B cell (primary cell): ENCODE data around the gene TXNDC5. TPM values are rescaled to one million over a fixed set of nuclear protein-coding genes. Genes with fewer than 3 reads are reported as not detected.

Experiments
- ATAC-seq: fragments of 200-7000 bp; cut with Tn5 transposase; one replicate; pipeline ENCODE4 v1.10.0; 2021; ENCODE audit warnings: low read depth, mild to moderate bottlenecking, moderate number of reproducible peaks, moderate library complexity
- CTCF ChIA-PET: fragments of 350-600 bp; sonication (Branson Sonifier 250); formaldehyde crosslinking; loops from one replicate; lab custom pipeline; 2021; ENCODE audit warnings: antibody characterized with exemption, inconsistent platforms; lab: Charles Lee
- POLR2A ChIA-PET: fragments of 350-600 bp; sonication (Branson Sonifier 250); formaldehyde crosslinking; loops from one replicate; lab custom pipeline; 2021; ENCODE audit warnings: antibody characterized with exemption; lab: Charles Lee
- DNase-seq: peaks from one replicate; pipeline ENCODE4 v3.0.0; 2013
- H2AFZ ChIP-seq: 2 replicates; pipeline ENCODE4 v1.6.1; 2012; ENCODE audit warnings: mild to moderate bottlenecking, low read depth, low read length; ENCODE audit not compliant: insufficient read depth, poor library complexity, severe bottlenecking
- H3K27ac ChIP-seq, 2 donors: 1 replicate in 1 of 2; 2 replicates in 1 of 2; pipeline ENCODE4 v1.5.1; 2012 to 2013; ENCODE audit warnings: low read length in 2 of 2, mild to moderate bottlenecking in 2 of 2, moderate library complexity in 1 of 2
- H3K27me3 ChIP-seq, 4 experiments: fragments of 200-600 bp in 1 of 4; sonication (generic) in 1 of 4; replicated peaks in 1 of 4; 1 replicate in 2 of 4; 2 replicates in 2 of 4; pipeline versions ENCODE4 v1.6.1 to v1.7.0; 2013 to 2016; ENCODE audit warnings: low read length in 3 of 4, mild to moderate bottlenecking in 2 of 4, mixed read lengths in 1 of 4, moderate library complexity in 1 of 4; ENCODE audit not compliant: insufficient read depth in 4 of 4, control insufficient read depth in 3 of 4; ENCODE audit errors: control extremely low read depth in 1 of 4
- H3K36me3 ChIP-seq, 2 experiments: replicated peaks in 1 of 2; 1 replicate in 1 of 2; 2 replicates in 1 of 2; pipeline versions ENCODE4 v1.6.1 to v1.7.1; 2013; ENCODE audit warnings: low read length in 1 of 2; ENCODE audit not compliant: insufficient read depth in 2 of 2, control insufficient read depth in 1 of 2; ENCODE audit errors: control extremely low read depth in 1 of 2, extremely low read depth in 1 of 2
- H3K4me1 ChIP-seq, 2 donors: fragments of 200-600 bp in 1 of 2; sonication (generic) in 1 of 2; 1 replicate in 1 of 2; 2 replicates in 1 of 2; pipeline versions ENCODE4 v1.5.1 to v1.6.1; 2013 to 2017; ENCODE audit warnings: low read length in 2 of 2; ENCODE audit not compliant: control insufficient read depth in 2 of 2, insufficient read depth in 2 of 2
- H3K4me2 ChIP-seq: replicated peaks from 2 replicates; pipeline ENCODE3; 2012; ENCODE audit warnings: mild to moderate bottlenecking, low read depth, low read length; ENCODE audit not compliant: poor library complexity, severe bottlenecking
- H3K4me3 ChIP-seq, 5 experiments: fragments of 200-600 bp in 1 of 5; sonication (generic) in 1 of 5; 1 replicate in 3 of 5; 2 replicates in 2 of 5; pipeline versions ENCODE4 v1.5.1 to v1.7.0; 2011 to 2016; ENCODE audit warnings: low read length in 4 of 5, mild to moderate bottlenecking in 4 of 5, low read depth in 2 of 5, control low read depth in 1 of 5, moderate library complexity in 1 of 5; ENCODE audit not compliant: insufficient read depth in 1 of 5; ENCODE audit errors: control extremely low read depth in 1 of 5, extremely low read depth in 1 of 5
- H3K79me2 ChIP-seq: fragments of 200-600 bp; sonication (generic); one replicate; pipeline ENCODE4 v1.6.0; 2016; ENCODE audit warnings: low read length; ENCODE audit not compliant: control insufficient read depth, insufficient read depth
- H3K9ac ChIP-seq: fragments of 200-600 bp; sonication (generic); 2 replicates; pipeline ENCODE4 v1.6.1; 2017; ENCODE audit warnings: mild to moderate bottlenecking, low read length, moderate library complexity
- H3K9me3 ChIP-seq, 3 donors: one replicate each; pipeline versions ENCODE4 v1.6.1 to v1.7.1; 2013; ENCODE audit warnings: low read length in 2 of 3; ENCODE audit not compliant: control insufficient read depth in 2 of 3, insufficient read depth in 1 of 3; ENCODE audit errors: control extremely low read depth in 1 of 3
- H4K20me1 ChIP-seq: 2 replicates; pipeline ENCODE4 v1.6.0; 2012; ENCODE audit warnings: mild to moderate bottlenecking, low read length; ENCODE audit not compliant: insufficient read depth, control insufficient read depth, poor library complexity, severe bottlenecking
- H3K27ac Mint-ChIP-seq: one replicate; pipeline ENCODE4 v1.8.0; 2021; ENCODE audit warnings: mixed read lengths
- H3K27me3 Mint-ChIP-seq: one replicate; pipeline ENCODE4 v1.8.0; 2021; ENCODE audit warnings: mixed read lengths
- H3K4me1 Mint-ChIP-seq: one replicate; pipeline ENCODE4 v1.8.0; 2021; ENCODE audit warnings: mixed read lengths
- H3K4me3 Mint-ChIP-seq: one replicate; pipeline ENCODE4 v1.8.0; 2021; ENCODE audit warnings: mixed read lengths
- H3K9me3 Mint-ChIP-seq: one replicate; pipeline ENCODE4 v1.8.0; 2022; ENCODE audit warnings: mixed read lengths; ENCODE audit not compliant: insufficient read depth
- EZH2 ChIP-seq: IDR thresholded peaks from 2 replicates; pipeline ENCODE4 v1.6.1; 2012; ENCODE audit warnings: borderline replicate concordance, low read depth, mild to moderate bottlenecking, moderate library complexity, low read length; ENCODE audit not compliant: insufficient read depth, poor library complexity, severe bottlenecking
- WGBS: methylation state at CpG from one replicate; pipeline ENCODE4 v1.1.5; 2013; ENCODE audit warnings: missing lambda C conversion rate; ENCODE audit not compliant: insufficient coverage; 5-methylcytosine and 5-hydroxymethylcytosine counted together
- intact Hi-C: fragments of 100-400 bp; cut with micrococcal nuclease; formaldehyde crosslinking; loops from one replicate; pipeline ENCODE4 v1.10.0; 2022
- polyA plus RNA-seq: library from polyadenylated mRNA; depleted of rRNA; stranded (reverse); fragments of >200 nt; gene quantifications from 2 replicates; pipeline ENCODE4 v1.2.3, GENCODE V29; 2012
- total RNA-seq, 2 donors: library from RNA; stranded (reverse); fragments of 120-200 nt in 1 of 2; gene quantifications; 1 replicate in 1 of 2; 2 replicates in 1 of 2; pipeline versions ENCODE4 v1.2.3 to v1.2.4, GENCODE V29; 2013 to 2022
- TF ChIP-seq, protein P1 (sequence below): fragments of 200-600 bp; IDR thresholded peaks from one replicate; pipeline ENCODE4 v1.8.0; 2022; ENCODE audit warnings: antibody characterized with exemption, mild to moderate bottlenecking

Gene TXNDC5
- total and polyA plus RNA-seq, 2 donors (not counting 1 experiment from before 2014, with no cell fraction given), result 62.6 to 91.9 TPM

DNA sequence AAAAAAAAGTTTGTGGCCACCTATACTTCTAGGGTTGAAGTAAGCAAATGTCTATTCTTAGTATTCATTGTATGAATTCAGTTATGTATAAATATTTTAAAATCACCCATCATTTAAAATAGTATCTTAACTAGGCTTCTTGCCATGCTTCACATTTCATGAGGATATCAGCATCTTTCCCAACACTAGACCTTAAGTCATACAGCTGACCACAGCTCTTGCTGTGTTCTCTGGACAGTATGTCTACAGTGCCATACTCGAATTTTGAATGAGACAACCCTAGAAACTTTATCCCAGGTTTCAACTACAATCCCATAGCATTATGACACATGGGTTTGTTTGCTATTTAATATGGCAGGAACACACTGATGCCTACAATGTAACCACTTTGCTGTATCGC, 5.2 kb downstream of the TXNDC5 start:
- no peak overlapping the region for H3K9ac ChIP-seq
- Mint-ChIP-seq H3K9me3 (no peaks in the 10 kb centered on the region), H3K4me1 (peaks cover 44% of the 10 kb centered on the region), H3K4me3 (no peak overlapping the region), H3K27ac (no peak overlapping the region), H3K27me3 (no peaks in the 10 kb centered on the region)
- H3K9me3 ChIP-seq, result no peaks in the 10 kb centered on the region
- CTCF ChIA-PET, result no interaction called here
- peak overlapping the region in 1 of 2 donors; percentile 8 for H3K27ac ChIP-seq
- H3K36me3 ChIP-seq, result peaks cover 0 to 43% of the 10 kb centered on the region in 2 experiments
- POLR2A ChIA-PET, result no interaction called here
- H3K4me2 ChIP-seq, result no peak overlapping the region
- peaks cover 29% of the 10 kb centered on the region for H3K79me2 ChIP-seq
- peaks cover 15 to 39% of the 10 kb centered on the region in 2 donors for H3K4me1 ChIP-seq
- no peak overlapping the region for H3K4me3 ChIP-seq
- no peak for TF ChIP-seq EZH2
- TF ChIP-seq, protein P1, sequence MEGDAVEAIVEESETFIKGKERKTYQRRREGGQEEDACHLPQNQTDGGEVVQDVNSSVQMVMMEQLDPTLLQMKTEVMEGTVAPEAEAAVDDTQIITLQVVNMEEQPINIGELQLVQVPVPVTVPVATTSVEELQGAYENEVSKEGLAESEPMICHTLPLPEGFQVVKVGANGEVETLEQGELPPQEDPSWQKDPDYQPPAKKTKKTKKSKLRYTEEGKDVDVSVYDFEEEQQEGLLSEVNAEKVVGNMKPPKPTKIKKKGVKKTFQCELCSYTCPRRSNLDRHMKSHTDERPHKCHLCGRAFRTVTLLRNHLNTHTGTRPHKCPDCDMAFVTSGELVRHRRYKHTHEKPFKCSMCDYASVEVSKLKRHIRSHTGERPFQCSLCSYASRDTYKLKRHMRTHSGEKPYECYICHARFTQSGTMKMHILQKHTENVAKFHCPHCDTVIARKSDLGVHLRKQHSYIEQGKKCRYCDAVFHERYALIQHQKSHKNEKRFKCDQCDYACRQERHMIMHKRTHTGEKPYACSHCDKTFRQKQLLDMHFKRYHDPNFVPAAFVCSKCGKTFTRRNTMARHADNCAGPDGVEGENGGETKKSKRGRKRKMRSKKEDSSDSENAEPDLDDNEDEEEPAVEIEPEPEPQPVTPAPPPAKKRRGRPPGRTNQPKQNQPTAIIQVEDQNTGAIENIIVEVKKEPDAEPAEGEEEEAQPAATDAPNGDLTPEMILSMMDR, result no peak
- intact Hi-C loops, result no loop called here
- no peak for DNase-seq
- no peak overlapping the region for H2AFZ ChIP-seq
- no peak for ATAC-seq
- peaks cover 31% of the 10 kb centered on the region for H4K20me1 ChIP-seq
- no CpG with 5 or more reads among the region's 2 CpGs for WGBS
- no peaks in the 10 kb centered on the region for H3K27me3 ChIP-seq

DNA sequence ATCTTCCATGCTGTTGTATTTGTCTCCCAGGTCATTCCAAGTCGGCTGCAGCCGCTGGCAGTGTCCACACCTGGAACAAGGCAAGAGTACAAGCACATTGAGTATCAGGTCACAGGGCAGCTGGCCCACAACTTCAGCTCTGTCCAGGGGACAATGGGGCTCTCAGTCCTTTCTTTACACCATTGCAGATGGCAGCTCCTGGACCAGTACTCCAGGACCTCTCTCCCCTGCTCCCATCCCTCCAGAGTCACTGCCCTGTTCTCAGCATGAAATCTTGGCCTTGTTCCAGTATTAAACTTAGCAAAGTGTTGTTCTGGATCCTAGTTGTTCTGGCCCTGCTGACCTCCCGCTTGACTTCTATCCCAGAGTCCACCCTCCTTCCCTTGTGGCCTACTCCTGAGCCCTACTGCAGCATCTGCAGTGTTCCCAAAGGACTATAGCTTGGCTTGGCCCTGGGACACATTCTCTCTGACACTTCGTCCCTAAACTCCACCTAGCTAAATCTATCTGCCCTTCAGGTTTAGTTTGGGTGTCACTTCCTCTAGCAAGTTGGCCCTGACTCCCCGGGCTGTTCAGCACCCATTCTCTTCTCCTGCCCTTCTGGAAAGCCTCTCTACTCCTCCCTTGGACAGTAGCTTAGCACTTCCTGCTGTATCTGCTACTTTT, 5.8 kb downstream of the TXNDC5 start:
- no peaks in the 10 kb centered on the region for H3K9me3 Mint-ChIP-seq
- Histone ChIP-seq H3K4me2 (no peak overlapping the region), H3K9ac (no peak overlapping the region), H3K4me3 (no peak overlapping the region), H3K79me2 (peaks cover 27% of the 10 kb centered on the region), H3K4me1 (peaks cover 17 to 46% of the 10 kb centered on the region in 2 donors), H3K27me3 (no peaks in the 10 kb centered on the region), H3K27ac (peak overlapping the region in 1 of 2 donors; percentile 8), H2AFZ (no peak overlapping the region), H4K20me1 (peaks cover 31% of the 10 kb centered on the region), H3K36me3 (peaks cover 0 to 50% of the 10 kb centered on the region in 2 experiments), H3K9me3 (no peaks in the 10 kb centered on the region)
- TF ChIP-seq, protein P1, result no peak
- no peak for TF ChIP-seq EZH2
- POLR2A ChIA-PET, result no interaction called here
- intact Hi-C loops, result no loop called here
- H3K4me1 Mint-ChIP-seq, result peaks cover 49% of the 10 kb centered on the region
- DNase-seq (no peak), ATAC-seq (no peak)
- peak overlapping the region; percentile 32 for H3K27ac Mint-ChIP-seq
- 91% methylated on average over 5 of the region's 5 CpGs for WGBS
- CTCF ChIA-PET, result no interaction called here
- H3K4me3 Mint-ChIP-seq, result no peak overlapping the region
- H3K27me3 Mint-ChIP-seq, result no peaks in the 10 kb centered on the region
